HCT116 (cell line): Measurements from ENCODE around the gene MOB3B.

Experiments used
- CBX3 ChIP-seq: IDR thresholded peaks from 2 replicates; pipeline ENCODE4 v1.6.1; 2012; ENCODE audit warnings: low read depth
- CTCF ChIP-seq, 3 experiments: fragments of 200-600 bp in 1 of 3; sonication (generic) in 1 of 3; IDR thresholded peaks in 2 of 3; conservative IDR thresholded peaks in 1 of 3; 2 replicates each; pipeline ENCODE4 v1.5.1; 2012 to 2017; ENCODE audit warnings: low read depth in 2 of 3, low read length in 2 of 3, antibody characterized with exemption in 1 of 3, borderline replicate concordance in 1 of 3, control low read depth in 1 of 3, mild to moderate bottlenecking in 1 of 3, mixed read lengths in 1 of 3, mixed run types in 1 of 3, moderate library complexity in 1 of 3; ENCODE audit not compliant: insufficient read depth in 1 of 3
- EGR1 ChIP-seq: IDR thresholded peaks from 2 replicates; pipeline ENCODE4 v1.6.1; 2012; ENCODE audit warnings: low read depth
- EZH2 ChIP-seq: fragments of 200-600 bp; sonication (generic); IDR thresholded peaks from 2 replicates; pipeline ENCODE4 v1.6.1; 2017; ENCODE audit warnings: antibody characterized with exemption, mixed run types
- EZH2phosphoT487 ChIP-seq: fragments of 200-600 bp; IDR thresholded peaks from 2 replicates; pipeline ENCODE4 v1.6.1; 2018; ENCODE audit warnings: antibody characterized with exemption, borderline replicate concordance
- MAX ChIP-seq: IDR thresholded peaks from 2 replicates; pipeline ENCODE4 v1.6.1; 2012
- POLR2AphosphoS5 ChIP-seq: IDR thresholded peaks from 2 replicates; pipeline ENCODE4 v1.6.1; 2011; ENCODE audit warnings: mild to moderate bottlenecking, low read depth, low read length, moderate library complexity
- YY1 ChIP-seq: IDR thresholded peaks from 2 replicates; pipeline ENCODE4 v1.6.1; 2011; ENCODE audit warnings: low read length, low read depth, moderate library complexity, mild to moderate bottlenecking; ENCODE audit not compliant: insufficient replicate concordance; ENCODE audit errors: extremely low read depth
- ZBTB33 ChIP-seq: IDR thresholded peaks from 2 replicates; pipeline ENCODE4 v1.6.1; 2011; ENCODE audit warnings: mild to moderate bottlenecking, low read length, moderate library complexity; ENCODE audit not compliant: insufficient replicate concordance; ENCODE audit errors: extremely low read depth
- ZFX ChIP-seq: fragments of 450-650 bp; IDR thresholded peaks from 2 replicates; pipeline ENCODE4 v1.6.1; 2017

- TF ChIP-seq CTCF (IDR thresholded peaks at IDR 0.05 in 2 of 3, conservative IDR thresholded peaks at IDR 0.05 in 1 of 3; ENCODE audit: borderline replicate concordance in 1 of 3, insufficient read depth in 1 of 3, low read depth in 2 of 3, low read length in 2 of 3): no peak
- TF ChIP-seq MAX: no peak
- TF ChIP-seq POLR2AphosphoS5: no peak
- no peak for TF ChIP-seq ZFX
- TF ChIP-seq EZH2phosphoT487: no peak
- TF ChIP-seq EZH2: no peak
- TF ChIP-seq ZBTB33: no peak
- TF ChIP-seq YY1: no peak
- TF ChIP-seq EGR1: no peak
- TF ChIP-seq CBX3: no peak
Observed at GRCh38 chr9:27431543-27432147, 98.0 kb downstream of the MOB3B start.
